CD4-positive, alpha-beta T cell treated with Interferon alpha-2 for 1 hour (primary cell): ENCODE measurements around the gene QKI.

Experiments used
- DNase-seq, 2 donors: peaks; one replicate each; pipeline ENCODE4 v3.0.0-alpha.2; 2020 to 2022

Gene QKI

GRCh38 chr6:163538331-163538730, 123.8 kb downstream of the QKI start:
- no peak for DNase-seq

- DNase-seq, result no peak
Observed at GRCh38 chr6:163539101-163539762, 124.7 kb downstream of the QKI start.

GRCh38 chr6:163543321-163543720, 128.8 kb downstream of the QKI start:
- no peak for DNase-seq

- DNase-seq, result no peak
Observed at GRCh38 chr6:163545370-163545769, 130.9 kb downstream of the QKI start.

GRCh38 chr6:163547287-163547686, 132.8 kb downstream of the QKI start:
- DNase-seq, result no peak

- no peak for DNase-seq
Observed at GRCh38 chr6:163548624-163549023, 134.1 kb downstream of the QKI start.

- DNase-seq, result no peak
Observed at GRCh38 chr6:163554032-163554431, 139.5 kb downstream of the QKI start.

- DNase-seq, result peak; percentile 42 to 66
Observed at GRCh38 chr6:163554663-163555062, 140.1 kb downstream of the QKI start.

- no peak for DNase-seq
Observed at GRCh38 chr6:163559661-163560060, 145.1 kb downstream of the QKI start.

GRCh38 chr6:163563318-163563717, 148.8 kb downstream of the QKI start:
- no peak for DNase-seq

GRCh38 chr6:163564534-163564933, 150.0 kb downstream of the QKI start:
- no peak for DNase-seq

GRCh38 chr6:163565140-163565539, 150.6 kb downstream of the QKI start:
- DNase-seq, result no peak

GRCh38 chr6:163566056-163566455, 151.5 kb downstream of the QKI start:
- no peak for DNase-seq

GRCh38 chr6:163568275-163568674, 153.8 kb downstream of the QKI start:
- DNase-seq, result no peak

- DNase-seq, result no peak
Observed at GRCh38 chr6:163570579-163571231, 156.2 kb downstream of the QKI start.

GRCh38 chr6:163571730-163572129, 157.2 kb downstream of the QKI start:
- no peak for DNase-seq

GRCh38 chr6:163572612-163573011, 158.1 kb downstream of the QKI start:
- DNase-seq, result no peak

- DNase-seq, result no peak
Observed at GRCh38 chr6:163573503-163574179, 159.1 kb downstream of the QKI start.

- DNase-seq, result no peak
Observed at GRCh38 chr6:163576114-163576513, 161.6 kb downstream of the QKI start.

GRCh38 chr6:163577404-163577803, 162.9 kb downstream of the QKI start:
- no peak for DNase-seq

- DNase-seq, result no peak
Observed at GRCh38 chr6:163579111-163579879, 164.8 kb downstream of the QKI start.

- DNase-seq, result no peak
Observed at GRCh38 chr6:163579880-163580295, 165.4 kb downstream of the QKI start.

GRCh38 chr6:163580311-163581030, 166.0 kb downstream of the QKI start:
- DNase-seq, result no peak
